KMS-11 (cell line): ENCODE measurements around the gene ABCB9.

Source experiments
- H2AFZ ChIP-seq: fragments of 200-600 bp; sonication (generic); 2 replicates; pipeline ENCODE4 v1.6.1; 2016; ENCODE audit warnings: antibody characterized with exemption, mixed run types, low read depth
- H3K27ac ChIP-seq: fragments of 200-600 bp; sonication (generic); 2 replicates; pipeline ENCODE4 v1.6.1; 2016; ENCODE audit warnings: mild to moderate bottlenecking, mixed run types
- H3K27me3 ChIP-seq: fragments of 200-600 bp; sonication (generic); 2 replicates; pipeline ENCODE4 v1.6.1; 2017; ENCODE audit warnings: mild to moderate bottlenecking, low read depth, mixed run types, moderate library complexity; ENCODE audit not compliant: insufficient read depth
- H3K36me3 ChIP-seq: fragments of 200-600 bp; sonication (generic); 2 replicates; pipeline ENCODE4 v1.6.1; 2017; ENCODE audit warnings: mild to moderate bottlenecking, mixed run types; ENCODE audit not compliant: insufficient read depth
- H3K4me1 ChIP-seq: fragments of 200-600 bp; sonication (generic); 2 replicates; pipeline ENCODE4 v1.6.1; 2016; ENCODE audit warnings: mild to moderate bottlenecking, low read depth, mixed run types; ENCODE audit not compliant: poor library complexity, severe bottlenecking
- H3K4me2 ChIP-seq: fragments of 200-600 bp; sonication (generic); 2 replicates; pipeline ENCODE4 v1.7.0; 2016; ENCODE audit warnings: mild to moderate bottlenecking, mixed run types
- H3K4me3 ChIP-seq: fragments of 200-600 bp; sonication (generic); IDR thresholded peaks from 2 replicates; pipeline ENCODE4 v1.6.1; 2017; ENCODE audit warnings: low read depth, low read length, mixed read lengths; ENCODE audit not compliant: insufficient read depth
- H3K79me2 ChIP-seq: fragments of 200-600 bp; sonication (generic); 2 replicates; pipeline ENCODE4 v1.6.1; 2016; ENCODE audit warnings: low read depth, mixed run types; ENCODE audit not compliant: insufficient read depth
- H3K9ac ChIP-seq: fragments of 200-600 bp; sonication (generic); 2 replicates; pipeline ENCODE4 v1.6.1; 2016; ENCODE audit warnings: mild to moderate bottlenecking, mixed run types
- H4K20me1 ChIP-seq: fragments of 200-600 bp; sonication (generic); 2 replicates; pipeline ENCODE4 v1.6.1; 2016; ENCODE audit warnings: mild to moderate bottlenecking, mixed run types; ENCODE audit not compliant: insufficient read depth
- TF ChIP-seq, protein P1 (sequence below): fragments of 200-600 bp; sonication (generic); conservative IDR thresholded peaks from 2 replicates; pipeline ENCODE4 v1.6.1; 2017; ENCODE audit warnings: low read depth, mild to moderate bottlenecking, antibody characterized with exemption, low read length, moderate library complexity, mixed read lengths

ABCB9 gene

DNA sequence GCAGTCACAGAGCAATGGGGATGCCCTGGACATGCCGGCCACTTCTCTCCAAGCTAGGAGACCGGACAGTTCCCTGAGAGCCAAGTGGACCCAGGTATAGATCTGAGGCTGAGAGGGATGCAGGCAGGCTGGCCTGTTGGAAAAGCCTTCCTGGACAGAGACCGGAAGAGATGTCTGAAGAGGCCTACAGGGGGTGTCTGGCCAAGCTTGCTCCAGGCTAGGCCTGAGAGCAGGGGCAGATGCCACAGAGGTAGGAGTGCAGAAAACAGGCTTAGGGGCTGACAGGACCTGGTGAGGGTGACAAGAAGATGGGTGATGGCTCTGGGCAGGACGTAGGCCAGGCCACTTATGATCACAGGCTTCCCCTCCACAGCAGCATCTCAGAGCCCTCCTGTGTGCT lies 44.4 kb upstream of the ABCB9 start:
- no peaks in the 10 kb centered on the region for H3K36me3 ChIP-seq
- TF ChIP-seq, protein P1, sequence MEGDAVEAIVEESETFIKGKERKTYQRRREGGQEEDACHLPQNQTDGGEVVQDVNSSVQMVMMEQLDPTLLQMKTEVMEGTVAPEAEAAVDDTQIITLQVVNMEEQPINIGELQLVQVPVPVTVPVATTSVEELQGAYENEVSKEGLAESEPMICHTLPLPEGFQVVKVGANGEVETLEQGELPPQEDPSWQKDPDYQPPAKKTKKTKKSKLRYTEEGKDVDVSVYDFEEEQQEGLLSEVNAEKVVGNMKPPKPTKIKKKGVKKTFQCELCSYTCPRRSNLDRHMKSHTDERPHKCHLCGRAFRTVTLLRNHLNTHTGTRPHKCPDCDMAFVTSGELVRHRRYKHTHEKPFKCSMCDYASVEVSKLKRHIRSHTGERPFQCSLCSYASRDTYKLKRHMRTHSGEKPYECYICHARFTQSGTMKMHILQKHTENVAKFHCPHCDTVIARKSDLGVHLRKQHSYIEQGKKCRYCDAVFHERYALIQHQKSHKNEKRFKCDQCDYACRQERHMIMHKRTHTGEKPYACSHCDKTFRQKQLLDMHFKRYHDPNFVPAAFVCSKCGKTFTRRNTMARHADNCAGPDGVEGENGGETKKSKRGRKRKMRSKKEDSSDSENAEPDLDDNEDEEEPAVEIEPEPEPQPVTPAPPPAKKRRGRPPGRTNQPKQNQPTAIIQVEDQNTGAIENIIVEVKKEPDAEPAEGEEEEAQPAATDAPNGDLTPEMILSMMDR: no peak
- H3K4me2 ChIP-seq: no peak overlapping the region
- no peak overlapping the region for H3K27ac ChIP-seq
- H3K4me1 ChIP-seq: no peaks in the 10 kb centered on the region
- no peaks in the 10 kb centered on the region for H3K27me3 ChIP-seq
- no peak overlapping the region for H3K9ac ChIP-seq
- no peaks in the 10 kb centered on the region for H3K79me2 ChIP-seq
- H3K4me3 ChIP-seq: no peak overlapping the region
- no peaks in the 10 kb centered on the region for H4K20me1 ChIP-seq
- H2AFZ ChIP-seq: no peak overlapping the region

DNA sequence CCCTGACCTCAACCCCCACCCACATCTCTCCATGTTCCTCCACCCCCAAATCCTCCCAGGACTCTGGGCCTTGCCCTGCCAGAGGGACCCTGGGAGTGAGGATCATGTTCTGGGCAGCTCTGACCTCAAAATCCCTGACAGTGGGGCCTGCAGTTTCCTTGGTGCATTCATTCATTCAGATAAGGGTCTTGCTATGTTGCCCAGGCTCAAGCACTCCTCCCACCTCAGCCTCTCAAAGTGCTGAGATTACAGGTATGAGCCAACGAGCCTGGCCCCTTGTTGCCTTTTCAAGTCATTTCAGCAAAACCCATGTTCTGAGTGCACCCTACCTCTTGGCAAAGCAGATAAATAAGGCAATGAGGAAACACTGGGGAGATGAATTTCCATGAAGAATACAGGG lies 43.8 kb upstream of the ABCB9 start:
- H3K4me2 ChIP-seq: no peak overlapping the region
- no peak overlapping the region for H3K27ac ChIP-seq
- H3K36me3 ChIP-seq: no peaks in the 10 kb centered on the region
- no peaks in the 10 kb centered on the region for H3K4me1 ChIP-seq
- H3K27me3 ChIP-seq: no peaks in the 10 kb centered on the region
- H3K9ac ChIP-seq: no peak overlapping the region
- no peaks in the 10 kb centered on the region for H4K20me1 ChIP-seq
- no peak overlapping the region for H3K4me3 ChIP-seq
- H3K79me2 ChIP-seq: no peaks in the 10 kb centered on the region
- H2AFZ ChIP-seq: no peak overlapping the region
- TF ChIP-seq, protein P1: no peak

DNA sequence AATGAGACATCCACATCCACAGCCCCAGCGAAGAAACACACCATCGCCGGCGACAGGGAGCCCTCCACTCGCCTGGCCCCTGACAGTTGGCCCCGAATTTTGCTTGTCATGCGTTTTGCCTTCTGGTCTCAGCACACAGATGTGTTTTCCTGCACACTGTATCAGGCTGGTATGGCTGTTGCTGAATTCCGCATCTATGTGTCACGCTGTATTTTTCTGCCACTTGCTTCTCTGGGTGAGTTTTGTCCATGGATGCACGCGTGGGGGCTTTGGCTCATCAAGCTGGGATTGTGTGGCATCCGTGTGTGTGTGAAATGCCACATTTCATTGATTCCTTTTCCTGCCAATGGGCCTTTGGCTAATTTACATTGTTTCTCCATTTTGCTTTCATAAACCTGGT lies 40.7 kb upstream of the ABCB9 start:
- Histone ChIP-seq H3K4me2 (no peak overlapping the region), H3K27me3 (no peaks in the 10 kb centered on the region), H3K4me3 (no peak overlapping the region), H4K20me1 (no peaks in the 10 kb centered on the region), H3K4me1 (no peaks in the 10 kb centered on the region), H2AFZ (no peak overlapping the region), H3K27ac (no peak overlapping the region), H3K9ac (no peak overlapping the region), H3K36me3 (no peaks in the 10 kb centered on the region), H3K79me2 (no peaks in the 10 kb centered on the region)
- TF ChIP-seq, protein P1: no peak

DNA sequence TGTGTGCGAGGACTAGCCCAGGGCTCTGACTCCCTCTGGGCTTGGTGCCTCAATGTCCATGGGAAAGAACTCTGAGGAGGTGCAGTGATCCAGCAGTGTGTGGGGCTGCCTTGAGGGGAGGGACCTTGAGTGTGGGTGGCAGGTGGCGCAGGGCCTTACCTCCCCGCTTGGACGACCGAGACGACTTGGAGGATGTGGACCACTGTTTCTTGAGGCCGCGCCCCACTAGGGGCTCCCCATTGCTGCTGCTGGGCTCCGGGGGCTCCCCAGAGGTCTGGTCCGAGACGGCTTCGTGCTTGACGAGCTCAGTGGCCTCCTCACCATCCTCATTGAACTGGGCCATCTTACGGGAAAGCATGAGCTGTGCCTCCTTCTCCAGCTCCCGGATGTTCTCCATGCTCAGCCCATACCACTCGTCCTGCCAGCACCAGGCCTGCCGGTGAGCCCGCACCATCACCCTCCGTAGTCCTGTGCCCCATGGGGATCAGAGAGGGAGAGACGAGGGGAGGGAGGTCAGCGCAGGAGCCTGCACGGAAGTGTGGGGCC lies 38.9 kb upstream of the ABCB9 start:
- TF ChIP-seq, protein P1: no peak
- H3K9ac ChIP-seq: no peak overlapping the region
- no peak overlapping the region for H3K4me3 ChIP-seq
- no peaks in the 10 kb centered on the region for H3K79me2 ChIP-seq
- H3K4me1 ChIP-seq: no peaks in the 10 kb centered on the region
- H3K4me2 ChIP-seq: no peak overlapping the region
- no peaks in the 10 kb centered on the region for H4K20me1 ChIP-seq
- no peak overlapping the region for H3K27ac ChIP-seq
- no peaks in the 10 kb centered on the region for H3K27me3 ChIP-seq
- no peak overlapping the region for H2AFZ ChIP-seq
- no peaks in the 10 kb centered on the region for H3K36me3 ChIP-seq
